IPS-NIHi11 (cell line): ENCODE data around the gene SMPD2.
"Not testable (repeated sequence)": the region's sequence is repeated elsewhere in the genome, so short reads cannot be mapped to it uniquely, and the experiment has no call there.

Experiments used
- DNase-seq: peaks from one replicate; pipeline ENCODE4 v3.0.0; 2012; ENCODE audit warnings: mixed read lengths, low spot score

Gene SMPD2

DNA sequence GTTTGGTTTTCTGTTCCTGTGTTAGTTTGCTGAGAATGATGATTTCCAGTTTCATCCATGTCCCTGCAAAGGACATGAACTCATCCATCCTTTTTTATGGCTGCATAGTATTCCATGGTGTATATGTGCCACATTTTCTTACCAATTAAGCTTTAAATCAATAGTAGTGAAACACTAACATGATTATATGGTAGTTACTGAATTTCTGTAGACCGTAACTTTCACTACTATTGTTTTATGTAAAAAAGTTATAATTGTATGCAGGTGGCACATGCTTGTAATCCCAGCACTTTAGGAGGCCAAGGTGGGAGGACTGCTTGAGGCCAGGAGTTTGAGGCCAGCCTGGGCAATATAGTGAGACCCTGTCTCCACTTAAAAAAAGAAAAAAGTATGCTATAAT, 20.7 kb downstream of the SMPD2 start:
- not testable (repeated sequence) for DNase-seq

GRCh38 chr6:109461733-109462526, 21.4 kb downstream of the SMPD2 start:
- DNase-seq: no peak

DNA sequence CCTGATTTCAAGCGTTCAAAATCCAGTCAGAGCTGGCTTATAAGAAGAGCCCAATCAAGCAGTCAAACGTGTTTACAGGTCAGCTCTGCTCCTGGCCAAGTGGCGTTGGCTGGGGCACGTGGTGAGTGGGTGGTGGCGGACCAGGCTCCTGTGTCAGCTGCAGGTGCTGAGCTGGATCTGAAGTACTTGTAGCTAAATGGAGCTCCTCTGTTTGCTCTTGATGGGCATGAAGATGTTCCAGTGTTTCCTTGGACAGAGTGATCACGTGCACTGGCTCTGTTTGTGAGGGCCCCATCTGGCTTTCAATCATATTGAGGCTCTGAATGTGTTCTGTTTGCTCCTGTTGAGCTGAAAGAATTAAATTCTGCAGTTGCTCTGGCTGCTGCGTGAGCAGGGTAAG, 25.2 kb downstream of the SMPD2 start:
- DNase-seq: no peak

DNA sequence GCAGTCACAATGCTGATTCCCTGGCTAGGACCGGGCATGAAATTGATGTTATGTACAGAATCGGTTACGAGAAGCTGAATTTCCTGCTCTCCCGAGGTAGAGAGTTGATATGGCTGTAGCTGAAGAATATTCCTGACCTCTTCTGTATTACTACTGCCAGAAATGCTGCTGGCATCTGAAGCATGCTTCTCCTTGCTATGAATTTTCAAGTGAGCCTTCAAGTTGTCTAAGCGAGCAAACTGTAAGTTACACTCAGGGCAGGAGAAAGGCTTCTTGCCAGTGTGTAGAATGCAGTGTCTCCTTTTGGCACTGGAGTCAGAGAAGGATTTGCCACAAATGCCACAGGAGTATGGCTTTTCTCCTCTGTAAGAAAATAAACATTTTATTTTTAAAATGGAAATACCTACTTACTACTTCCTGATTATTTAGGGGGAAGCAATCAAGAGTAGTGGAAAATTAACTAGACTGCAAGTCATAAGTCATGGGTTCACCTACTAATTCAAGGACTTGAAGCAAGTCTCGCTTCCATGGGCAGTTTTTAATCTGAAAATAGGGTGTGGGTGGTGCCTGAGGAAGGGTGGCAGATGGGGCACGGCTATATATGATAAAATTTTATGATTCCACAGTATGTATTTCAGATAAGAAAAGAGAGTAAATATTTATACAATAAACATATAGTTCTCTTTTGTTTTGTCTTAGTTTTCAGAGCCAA, 25.8 kb downstream of the SMPD2 start:
- no peak for DNase-seq

- no peak for DNase-seq
Measured at GRCh38 chr6:109467696-109468095, 27.2 kb downstream of the SMPD2 start.

- no peak for DNase-seq
Measured at GRCh38 chr6:109469591-109470189, 29.2 kb downstream of the SMPD2 start.

DNA sequence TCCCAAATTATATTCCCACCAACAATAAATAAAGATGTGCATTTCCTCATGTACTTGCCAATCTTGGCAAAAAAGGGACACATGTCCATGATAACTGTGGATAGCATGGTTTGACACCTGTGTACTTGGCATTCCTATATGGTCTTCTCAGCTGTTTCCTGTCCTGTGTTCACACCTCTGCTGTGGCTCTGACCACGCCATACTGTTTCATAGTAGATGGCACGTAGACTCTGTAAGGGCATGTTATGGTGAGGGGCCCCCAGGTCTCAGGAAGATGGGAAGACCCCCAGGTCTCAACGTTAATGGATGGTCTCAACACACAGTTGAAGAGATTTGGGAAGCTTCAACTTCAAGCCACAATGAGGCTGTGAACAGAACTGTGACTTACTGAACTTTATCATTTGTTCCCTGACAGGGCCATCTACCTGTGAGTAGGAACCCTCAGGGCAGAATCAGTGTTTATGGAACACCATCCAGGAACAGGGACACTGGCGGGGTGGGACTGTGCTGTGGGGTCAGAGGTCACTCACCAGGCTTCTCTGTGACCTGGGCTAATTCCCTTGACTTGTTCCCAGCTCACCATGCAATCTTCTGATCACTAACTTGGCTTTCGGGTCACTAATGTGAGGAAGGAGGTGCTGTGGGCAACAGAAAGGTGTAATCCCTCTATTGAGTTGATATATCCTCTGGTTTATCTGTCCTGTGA, 30.7 kb downstream of the SMPD2 start:
- DNase-seq: no peak

DNA sequence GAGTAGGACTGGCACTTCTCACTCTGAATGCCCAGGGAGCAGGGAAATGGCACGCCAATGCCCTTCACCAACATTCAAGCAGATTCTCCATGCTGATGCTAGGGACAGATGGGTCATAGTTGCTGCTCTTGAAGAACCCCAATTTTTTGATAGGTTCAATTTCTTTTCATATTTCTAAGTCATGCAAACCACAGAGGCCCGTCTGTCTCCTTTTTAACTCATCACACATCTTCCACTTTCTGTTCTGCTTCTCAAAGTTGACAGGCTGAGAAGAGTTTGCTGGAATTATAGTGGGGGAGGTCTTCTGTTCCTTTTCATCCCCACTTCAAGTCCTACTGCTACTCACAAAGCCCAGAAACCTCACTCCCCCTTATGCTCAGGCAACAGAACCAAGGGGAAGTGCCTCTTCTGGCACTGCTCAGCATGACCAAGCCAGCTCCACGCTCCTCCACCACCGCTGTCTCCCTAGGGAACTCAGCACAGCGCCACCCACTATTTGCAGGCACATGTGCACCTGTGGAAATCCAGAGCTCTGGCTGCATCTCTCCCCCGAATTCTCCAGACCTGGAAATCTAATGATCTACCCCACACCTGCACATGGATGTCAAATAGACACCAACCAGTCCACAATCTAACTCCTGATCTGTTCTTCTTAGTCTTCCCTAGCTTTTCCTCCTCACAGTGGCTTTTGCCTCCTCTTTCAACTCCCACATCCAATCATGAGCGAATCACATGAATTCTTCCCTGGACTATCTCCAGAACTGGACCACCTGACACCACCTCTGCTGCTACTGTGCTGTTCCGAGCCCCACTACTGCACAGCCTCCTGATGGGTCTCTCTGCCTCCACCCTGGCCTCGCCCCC, 31.8 kb downstream of the SMPD2 start:
- DNase-seq: no peak

GRCh38 chr6:109473120-109473519, 32.6 kb downstream of the SMPD2 start:
- DNase-seq: no peak

- no peak for DNase-seq
Measured at GRCh38 chr6:109474995-109475394, 34.5 kb downstream of the SMPD2 start.

DNA sequence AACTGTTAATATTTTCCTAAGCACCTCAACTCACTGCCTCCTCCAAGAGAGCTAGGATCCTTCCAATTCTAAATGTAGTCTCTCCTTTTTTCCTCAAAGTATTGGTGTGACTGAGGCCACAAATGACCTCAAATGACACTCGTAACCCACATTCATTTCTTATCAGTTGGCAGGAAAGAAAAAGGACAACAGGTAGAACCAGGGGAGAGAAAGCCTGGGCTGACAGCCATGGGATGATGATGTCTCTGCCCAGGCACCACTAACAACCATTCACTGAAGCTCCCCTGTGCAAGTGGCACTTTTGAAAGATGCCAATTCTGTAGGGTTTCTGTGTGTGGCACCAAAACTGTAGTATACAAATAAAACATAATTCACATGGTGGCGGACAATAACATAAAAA, 35.1 kb downstream of the SMPD2 start:
- DNase-seq: no peak

DNA sequence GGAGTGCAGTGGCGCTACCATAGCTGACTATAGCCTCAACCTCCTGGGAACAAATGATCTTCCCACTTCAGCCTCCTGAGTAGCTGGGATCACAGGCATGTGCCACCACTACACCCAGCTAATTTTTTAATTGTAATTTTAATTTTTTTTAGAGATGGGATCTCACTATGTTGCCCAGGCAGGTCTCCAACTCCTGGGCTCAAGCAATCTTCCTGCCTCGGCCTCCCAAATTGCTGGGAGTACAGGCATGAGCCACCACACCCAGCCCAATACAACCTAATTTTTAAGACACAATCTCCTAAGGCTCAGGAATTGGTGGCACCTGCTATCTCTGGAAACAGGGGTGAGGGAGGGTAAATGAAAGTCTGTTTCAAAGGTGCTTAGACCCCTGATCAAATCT, 36.7 kb downstream of the SMPD2 start:
- no peak for DNase-seq

DNA sequence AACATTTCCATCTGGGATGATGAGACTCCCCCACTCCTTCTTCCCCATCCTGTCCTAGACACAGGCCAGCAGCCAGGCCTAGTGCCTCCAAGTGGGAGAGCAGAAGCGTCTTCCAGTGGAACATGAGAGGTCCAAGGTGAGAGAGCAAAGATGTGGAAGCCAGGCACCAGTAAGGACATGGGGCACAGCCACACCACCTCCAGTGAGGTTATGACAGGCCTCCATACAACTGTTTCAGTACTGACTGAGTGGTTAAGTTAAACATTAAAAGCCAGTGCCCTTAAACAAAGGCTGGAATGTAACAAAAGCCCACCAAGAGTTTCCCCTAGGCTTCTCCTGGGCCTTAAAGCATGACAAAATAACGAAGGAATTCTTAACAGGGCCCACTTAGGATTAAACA, 37.2 kb downstream of the SMPD2 start:
- no peak for DNase-seq

- DNase-seq: no peak
Measured at GRCh38 chr6:109478222-109478805, 37.8 kb downstream of the SMPD2 start.

DNA sequence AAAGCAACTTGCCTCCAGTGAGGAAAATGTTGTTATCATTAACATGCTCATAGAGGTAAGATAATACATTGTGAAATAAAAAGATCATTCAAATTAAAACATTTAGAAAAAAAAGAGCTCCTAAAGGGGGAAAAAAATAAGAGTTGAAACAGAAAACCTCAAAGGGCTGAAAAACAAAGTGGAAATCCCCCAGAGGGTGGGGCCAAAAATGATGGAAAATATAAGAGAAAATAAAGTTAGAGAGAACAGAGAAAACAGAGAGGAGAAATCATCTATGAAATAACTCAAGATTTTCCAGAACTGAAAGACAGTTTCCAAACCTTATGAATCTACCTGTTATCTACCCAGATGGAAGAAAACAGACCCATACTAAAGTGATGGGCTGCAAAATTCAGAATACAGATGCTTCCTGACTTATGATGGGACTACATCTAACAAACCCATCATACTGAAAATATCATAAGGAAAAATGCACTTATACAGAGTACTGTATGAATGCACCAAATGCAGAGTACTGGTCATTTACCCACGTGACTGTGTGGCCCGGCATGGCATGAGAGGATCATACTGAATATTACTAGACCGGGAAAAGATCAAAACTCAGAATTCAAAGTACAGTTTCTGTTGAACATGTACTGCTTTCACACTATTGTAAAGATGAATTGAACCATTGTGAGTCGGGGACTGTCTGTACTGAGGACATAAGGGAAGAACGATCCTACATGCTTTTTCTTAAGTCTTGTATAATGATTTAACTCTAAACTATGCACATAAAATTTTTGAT, 38.5 kb downstream of the SMPD2 start:
- no peak for DNase-seq

GRCh38 chr6:109480993-109481480, 40.5 kb downstream of the SMPD2 start:
- no peak for DNase-seq

DNA sequence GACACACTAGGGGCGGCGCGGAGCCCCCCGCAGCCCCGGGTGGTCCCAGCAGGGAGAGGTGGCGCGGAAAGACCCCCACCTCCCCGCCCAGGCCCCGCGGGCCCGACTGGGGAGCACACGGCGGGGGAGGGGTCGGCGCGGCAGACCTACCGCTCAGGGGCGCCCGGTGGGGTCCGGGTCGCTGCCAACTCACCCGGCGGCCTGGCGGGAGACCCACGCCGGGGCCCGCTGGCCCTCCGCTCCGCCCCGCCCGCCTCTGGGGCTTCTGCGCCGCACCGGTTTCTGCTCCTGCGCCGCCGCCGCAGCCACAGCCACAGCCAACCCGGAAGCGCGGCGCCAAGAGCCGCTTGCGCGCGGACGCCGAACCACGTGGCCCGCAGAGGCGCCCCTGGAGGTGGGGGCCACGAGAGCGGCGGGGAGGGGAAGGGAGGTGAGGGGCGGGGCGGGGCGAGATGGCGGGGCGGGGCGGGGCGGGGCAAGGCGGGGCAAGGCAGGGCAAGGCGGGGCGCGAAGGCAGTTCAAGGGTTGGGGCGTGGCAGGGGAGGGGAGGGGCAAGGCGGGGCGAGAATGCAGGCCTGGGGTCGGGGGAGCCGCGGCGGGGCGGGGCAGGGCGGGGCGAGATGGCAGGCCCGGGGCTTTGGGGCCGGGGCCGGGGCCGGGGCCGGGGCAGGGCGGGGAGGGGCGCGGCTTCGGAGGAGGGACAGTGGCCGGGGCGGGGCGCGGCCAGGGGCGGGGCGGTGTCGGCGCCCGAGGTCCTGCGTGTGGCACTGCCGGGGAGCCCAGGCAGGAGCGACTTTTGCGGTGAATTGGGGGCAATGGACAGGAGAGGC, 42.6 kb downstream of the SMPD2 start, which contains the start of gene ZBTB24:
ZBTB24 (minus strand) TSS at position 315 of the 830 bp plus-strand sequence. CDS start 1,193 bp downstream, outside the sequence.
- DNase-seq: peak; percentile 97

DNA sequence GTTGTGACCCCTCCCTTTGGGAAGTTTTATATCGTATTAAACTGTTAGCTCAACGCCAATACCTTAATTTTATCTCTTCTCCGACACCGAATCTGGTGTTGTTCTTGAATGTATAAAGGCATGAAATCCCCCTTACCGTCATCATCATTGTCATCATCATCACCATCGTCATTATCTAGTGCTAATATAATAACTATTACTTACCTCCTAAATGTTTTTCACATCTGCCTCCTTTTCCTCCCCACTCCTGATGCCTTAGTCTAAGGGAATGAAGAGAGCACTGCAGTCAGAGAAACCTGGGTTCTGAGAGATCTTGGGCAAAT, 43.2 kb downstream of the SMPD2 start:
- no peak for DNase-seq

DNA sequence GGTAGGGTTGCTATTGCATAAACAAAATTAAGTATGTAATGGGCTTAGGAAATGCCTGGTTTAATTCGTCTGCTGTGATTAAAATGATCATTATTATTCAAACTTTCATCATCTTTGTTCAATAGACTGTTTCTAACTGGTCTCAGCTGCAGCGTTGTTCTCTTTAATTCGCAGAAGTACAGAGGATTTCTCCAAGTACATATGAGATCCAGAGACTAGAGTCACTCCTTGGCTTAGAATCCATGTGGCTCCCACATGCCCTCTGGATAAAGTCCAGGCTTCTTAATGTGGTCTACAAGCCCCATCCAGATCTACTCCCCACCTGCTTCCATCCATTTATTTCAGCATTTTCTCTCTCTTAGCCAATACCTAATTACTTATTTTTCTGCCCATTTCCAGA, 43.6 kb downstream of the SMPD2 start:
- DNase-seq: no peak
